Rectal smooth muscle tissue (tissue), 1 donor: ENCODE results near the gene C6orf132.

Experiments used
- H3K27ac ChIP-seq: one replicate; pipeline ENCODE4 v1.7.0; 2013; ENCODE audit warnings: low read depth, low read length, inconsistent platforms
- H3K27me3 ChIP-seq: one replicate; pipeline ENCODE4 v1.7.0; 2013; ENCODE audit warnings: low read length; ENCODE audit not compliant: control insufficient read depth, insufficient read depth
- H3K36me3 ChIP-seq: one replicate; pipeline ENCODE4 v1.7.0; 2013; ENCODE audit warnings: low read length; ENCODE audit not compliant: control insufficient read depth, insufficient read depth
- H3K4me1 ChIP-seq: one replicate; pipeline ENCODE4 v1.7.0; 2013; ENCODE audit warnings: low read length; ENCODE audit not compliant: control insufficient read depth, insufficient read depth
- H3K4me3 ChIP-seq: one replicate; pipeline ENCODE4 v1.7.0; 2013; ENCODE audit warnings: low read length
- H3K9ac ChIP-seq: one replicate; pipeline ENCODE4 v1.7.0; 2013; ENCODE audit warnings: low read length

The C6orf132 gene

GRCh38 chr6:42125231-42125630 is 17.2 kb downstream of the C6orf132 start:
- H3K4me1 ChIP-seq, result no peaks in the 10 kb centered on the region
- H3K9ac ChIP-seq, result no peak overlapping the region

GRCh38 chr6:42124223-42124836 is 18.1 kb downstream of the C6orf132 start:
- Histone ChIP-seq H3K4me1 (no peaks in the 10 kb centered on the region), H3K36me3 (no peaks in the 10 kb centered on the region), H3K4me3 (no peak overlapping the region), H3K27me3 (no peaks in the 10 kb centered on the region), H3K9ac (no peak overlapping the region), H3K27ac (no peak overlapping the region)

More at GRCh38 chr6:42125231-42125630, 17.2 kb downstream of the C6orf132 start:
- Histone ChIP-seq H3K36me3 (no peaks in the 10 kb centered on the region), H3K4me3 (no peak overlapping the region), H3K27ac (no peak overlapping the region), H3K27me3 (no peaks in the 10 kb centered on the region)

DNA sequence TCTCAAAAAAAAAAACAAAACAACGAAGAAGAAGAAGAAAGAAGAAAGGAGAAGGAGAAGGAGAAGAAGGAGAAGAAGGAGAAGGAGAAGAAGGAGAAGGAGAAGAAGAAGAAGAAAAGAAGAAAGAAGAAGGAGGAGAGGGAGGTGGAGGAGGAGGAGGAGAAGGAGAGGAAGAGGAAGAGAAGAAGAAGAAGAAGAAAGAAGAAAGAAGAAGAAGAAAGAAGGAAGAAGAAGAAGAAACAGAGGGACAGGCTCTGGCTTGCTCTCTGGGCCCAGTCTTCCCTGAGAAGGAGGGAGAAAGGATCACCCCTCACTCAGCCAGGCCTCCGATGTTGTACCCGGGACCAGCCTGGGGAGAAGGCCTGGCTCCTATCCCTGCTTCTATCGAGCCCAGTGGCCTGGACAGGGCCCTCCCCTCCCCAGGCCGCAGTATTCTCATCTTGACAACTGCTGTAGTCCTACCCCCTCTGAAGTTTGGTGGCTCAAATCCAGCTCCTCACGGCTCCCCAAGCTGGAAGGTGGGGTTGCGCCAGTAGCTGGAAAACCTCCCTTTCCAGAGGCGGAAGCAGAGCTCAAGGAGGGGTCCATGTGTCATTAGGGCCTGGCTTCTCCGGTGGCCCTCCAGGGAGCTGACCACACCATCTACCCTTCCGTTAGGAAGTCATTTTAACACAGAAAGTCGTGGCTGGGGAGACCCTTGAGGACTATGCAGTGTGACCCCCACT is 18.9 kb downstream of the C6orf132 start:
- no peak overlapping the region for H3K27ac ChIP-seq
- H3K9ac ChIP-seq, result no peak overlapping the region
- no peaks in the 10 kb centered on the region for H3K27me3 ChIP-seq
- H3K4me1 ChIP-seq, result no peaks in the 10 kb centered on the region
- no peaks in the 10 kb centered on the region for H3K36me3 ChIP-seq
- H3K4me3 ChIP-seq, result no peak overlapping the region

DNA sequence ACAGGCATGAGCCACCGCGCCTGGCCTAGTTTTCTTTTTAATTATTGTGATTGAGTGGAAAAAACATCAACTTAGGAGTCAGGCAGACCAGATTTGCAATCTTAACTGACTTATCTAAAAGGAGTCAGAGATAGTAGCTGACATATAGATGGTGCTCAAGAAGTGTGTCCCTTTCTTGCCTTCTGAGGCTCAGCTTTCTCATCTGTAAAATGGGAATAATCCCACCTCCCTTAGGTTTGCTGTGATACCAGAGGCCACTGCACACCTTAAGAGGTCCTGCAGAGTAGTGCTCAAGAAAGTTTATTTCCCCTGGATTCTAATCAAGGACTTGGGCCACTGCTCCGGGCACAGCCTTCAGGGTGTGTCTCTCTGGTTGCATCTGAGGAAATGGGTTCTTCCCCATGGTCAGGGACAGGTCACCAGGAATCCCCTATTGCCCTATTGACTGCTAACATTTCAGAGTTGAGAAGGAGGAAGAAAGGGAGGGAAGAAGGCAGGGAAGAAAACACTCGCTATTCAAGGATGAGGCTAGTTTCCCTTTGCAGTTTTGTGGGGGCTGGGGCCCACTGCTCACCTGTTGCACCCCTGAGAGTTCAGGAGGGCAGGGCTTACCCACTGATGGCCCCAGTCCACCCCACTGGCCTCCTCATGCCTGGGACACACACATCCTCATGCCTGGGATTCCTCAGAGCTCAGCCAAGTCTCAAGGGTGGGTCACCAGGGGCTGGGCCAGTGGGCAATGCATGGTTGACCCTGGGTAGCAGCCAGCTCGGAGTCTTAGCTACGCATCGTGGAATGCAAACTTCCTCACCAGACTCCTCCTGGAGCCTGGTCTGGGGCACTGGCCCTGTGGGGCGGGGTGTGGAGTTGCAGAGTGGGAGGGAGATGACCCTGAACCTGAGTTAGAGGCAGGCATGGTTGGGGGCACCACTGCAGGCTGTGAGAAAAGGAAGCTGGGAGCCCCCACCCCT is 21.2 kb downstream of the C6orf132 start:
- no peak overlapping the region for H3K9ac ChIP-seq
- H3K27me3 ChIP-seq, result no peaks in the 10 kb centered on the region
- H3K4me3 ChIP-seq, result no peak overlapping the region
- H3K36me3 ChIP-seq, result no peaks in the 10 kb centered on the region
- no peak overlapping the region for H3K27ac ChIP-seq
- H3K4me1 ChIP-seq, result peaks cover 4% of the 10 kb centered on the region

- no peak overlapping the region for H3K27ac ChIP-seq
- peaks cover 4% of the 10 kb centered on the region for H3K4me1 ChIP-seq
- H3K9ac ChIP-seq, result no peak overlapping the region
- no peaks in the 10 kb centered on the region for H3K36me3 ChIP-seq
- H3K4me3 ChIP-seq, result peak overlapping the region; percentile 0
- H3K27me3 ChIP-seq, result no peaks in the 10 kb centered on the region
These were observed 24.0 kb downstream of the C6orf132 start for GRCh38 chr6:42118162-42119001.

DNA sequence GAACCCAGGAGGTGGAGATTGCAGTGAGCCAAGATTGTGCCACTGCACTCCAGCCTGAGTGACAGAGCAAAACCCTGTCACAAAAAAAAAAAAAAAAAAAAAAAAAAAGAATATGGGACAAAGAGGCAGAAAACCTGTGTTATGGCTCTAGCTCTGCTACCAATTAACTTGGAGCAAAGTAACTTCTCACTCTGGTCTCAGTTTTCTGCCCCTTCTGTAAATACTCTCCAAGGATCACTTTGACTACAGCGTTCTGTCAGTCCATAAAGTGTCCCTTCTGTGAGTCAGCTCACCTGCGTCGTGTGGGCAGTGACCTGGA is 24.6 kb downstream of the C6orf132 start:
- no peaks in the 10 kb centered on the region for H3K27me3 ChIP-seq
- H3K4me3 ChIP-seq, result no peak overlapping the region
- H3K9ac ChIP-seq, result no peak overlapping the region
- no peaks in the 10 kb centered on the region for H3K36me3 ChIP-seq
- peaks cover 4% of the 10 kb centered on the region for H3K4me1 ChIP-seq
- no peak overlapping the region for H3K27ac ChIP-seq

DNA sequence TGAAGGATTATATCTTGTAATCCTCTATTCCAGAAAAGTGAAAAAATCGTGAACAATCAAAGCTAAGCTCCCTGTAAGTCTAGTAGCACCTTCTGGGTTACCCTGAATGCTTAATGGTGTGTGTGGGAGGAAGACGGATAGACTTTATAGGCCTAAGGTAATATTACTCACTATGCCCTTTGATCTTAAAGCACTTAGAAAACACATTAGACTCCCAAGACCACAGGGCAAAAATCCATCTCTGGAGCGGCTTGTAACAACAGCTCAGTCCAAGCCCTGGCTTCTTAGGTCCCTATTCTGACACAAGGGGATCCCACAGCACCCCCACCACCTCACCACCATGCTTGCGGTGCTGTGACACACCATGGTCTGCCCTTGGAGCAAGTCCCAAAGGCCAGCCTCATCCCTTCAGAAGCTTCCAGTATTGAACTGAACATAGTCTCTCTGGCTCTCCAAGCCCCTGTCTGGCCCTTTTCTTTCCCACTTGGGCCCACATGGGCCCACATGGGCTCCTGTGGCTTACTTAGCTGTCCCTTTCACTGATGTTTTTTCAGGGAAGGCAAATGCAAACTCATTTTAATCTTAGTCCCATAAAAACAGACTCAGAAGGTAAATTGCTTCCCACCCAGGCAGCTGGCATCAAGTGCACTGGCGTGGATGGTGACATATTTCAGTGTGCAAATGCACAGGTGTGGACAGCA is 28.3 kb downstream of the C6orf132 start:
- no peak overlapping the region for H3K27ac ChIP-seq
- no peaks in the 10 kb centered on the region for H3K36me3 ChIP-seq
- peaks cover 4% of the 10 kb centered on the region for H3K4me1 ChIP-seq
- no peak overlapping the region for H3K9ac ChIP-seq
- H3K27me3 ChIP-seq, result no peaks in the 10 kb centered on the region
- H3K4me3 ChIP-seq, result no peak overlapping the region

- Histone ChIP-seq H3K9ac (no peak overlapping the region), H3K27me3 (no peaks in the 10 kb centered on the region), H3K36me3 (no peaks in the 10 kb centered on the region), H3K4me3 (no peak overlapping the region), H3K27ac (no peak overlapping the region), H3K4me1 (no peaks in the 10 kb centered on the region)
These were observed 30.1 kb downstream of the C6orf132 start for GRCh38 chr6:42112351-42112750.

DNA sequence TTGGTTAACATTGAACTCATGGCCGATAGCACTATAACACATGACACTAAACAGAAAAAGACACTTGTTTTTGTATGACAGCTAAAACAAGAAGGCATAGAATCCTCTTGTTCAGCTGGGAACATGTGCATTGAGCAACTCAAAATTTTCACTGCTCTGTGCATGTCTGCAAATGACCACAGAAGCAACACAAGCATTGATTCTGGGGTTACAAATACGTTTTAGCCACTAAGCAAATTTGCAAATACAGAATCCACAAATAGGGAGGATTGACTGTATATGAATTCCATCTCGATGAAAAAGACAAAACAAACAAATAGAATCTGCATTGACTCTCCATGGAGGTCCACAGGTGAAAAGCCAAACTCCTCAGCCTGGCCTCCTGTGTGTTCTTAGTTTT is 31.7 kb downstream of the C6orf132 start:
- Histone ChIP-seq H3K27ac (no peak overlapping the region), H3K4me1 (no peaks in the 10 kb centered on the region), H3K4me3 (no peak overlapping the region), H3K27me3 (no peaks in the 10 kb centered on the region), H3K9ac (no peak overlapping the region), H3K36me3 (no peaks in the 10 kb centered on the region)

GRCh38 chr6:42108071-42108470 is 34.3 kb downstream of the C6orf132 start:
- no peak overlapping the region for H3K9ac ChIP-seq
- H3K4me1 ChIP-seq, result no peaks in the 10 kb centered on the region
- H3K4me3 ChIP-seq, result no peak overlapping the region
- peaks cover 4% of the 10 kb centered on the region for H3K27me3 ChIP-seq
- no peak overlapping the region for H3K27ac ChIP-seq
- H3K36me3 ChIP-seq, result no peaks in the 10 kb centered on the region

DNA sequence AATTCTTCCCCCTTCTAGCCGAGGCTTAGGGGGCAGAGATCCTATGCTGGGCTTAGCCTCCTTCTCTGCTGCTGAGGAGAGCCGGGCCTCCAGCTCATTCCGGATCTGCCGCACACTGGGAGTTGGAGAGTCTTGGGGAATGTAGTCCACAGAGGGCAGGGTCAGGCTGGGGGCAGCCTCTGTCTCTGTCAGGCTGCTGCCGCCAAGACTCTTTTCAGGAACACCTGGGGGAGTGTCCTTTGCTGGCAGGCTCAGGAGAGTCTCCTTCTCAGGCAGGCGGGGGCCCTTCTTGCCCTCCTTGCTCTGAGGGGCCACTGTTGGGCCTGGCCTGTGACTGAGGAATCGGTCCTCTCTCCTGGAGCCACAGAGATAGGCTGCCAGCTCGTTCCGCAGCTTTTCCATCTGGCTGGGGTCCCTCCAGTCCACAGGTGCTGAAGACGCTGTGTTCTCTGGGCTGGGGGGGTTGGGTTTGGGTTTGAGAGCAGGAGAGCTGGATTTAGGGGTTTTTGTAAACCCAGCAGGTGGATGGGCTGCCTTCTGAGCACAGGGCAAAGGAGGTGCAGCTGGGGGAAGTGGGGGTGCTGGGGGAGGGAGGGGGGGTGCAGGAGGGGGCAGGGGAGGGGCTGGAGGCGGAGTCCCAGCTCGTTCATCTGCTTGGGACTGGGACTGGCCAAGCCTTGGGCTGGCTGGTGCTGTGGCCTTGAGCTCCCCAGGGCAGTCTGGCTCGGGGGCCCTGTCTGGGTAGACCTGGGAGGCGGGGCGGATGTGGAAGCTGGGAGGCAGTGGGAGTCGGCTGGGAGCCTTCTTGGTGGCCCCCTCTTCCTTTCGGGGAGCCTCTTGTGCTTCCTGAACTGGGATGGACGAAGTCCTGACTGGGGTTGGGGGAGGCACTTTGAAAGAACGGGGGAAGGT is 36.1 kb downstream of the C6orf132 start:
- Histone ChIP-seq H3K27me3 (peaks cover 4% of the 10 kb centered on the region), H3K27ac (no peak overlapping the region), H3K9ac (no peak overlapping the region), H3K4me1 (no peaks in the 10 kb centered on the region), H3K4me3 (no peak overlapping the region), H3K36me3 (no peaks in the 10 kb centered on the region)
